ENCODE data around the gene TACC3. TPM values are rescaled to one million over a fixed set of nuclear protein-coding genes. Genes with fewer than 3 reads are reported as not detected.

TACC3 gene
- total RNA-seq, 1 experiment from 2014 or later, result 106 TPM

DNA sequence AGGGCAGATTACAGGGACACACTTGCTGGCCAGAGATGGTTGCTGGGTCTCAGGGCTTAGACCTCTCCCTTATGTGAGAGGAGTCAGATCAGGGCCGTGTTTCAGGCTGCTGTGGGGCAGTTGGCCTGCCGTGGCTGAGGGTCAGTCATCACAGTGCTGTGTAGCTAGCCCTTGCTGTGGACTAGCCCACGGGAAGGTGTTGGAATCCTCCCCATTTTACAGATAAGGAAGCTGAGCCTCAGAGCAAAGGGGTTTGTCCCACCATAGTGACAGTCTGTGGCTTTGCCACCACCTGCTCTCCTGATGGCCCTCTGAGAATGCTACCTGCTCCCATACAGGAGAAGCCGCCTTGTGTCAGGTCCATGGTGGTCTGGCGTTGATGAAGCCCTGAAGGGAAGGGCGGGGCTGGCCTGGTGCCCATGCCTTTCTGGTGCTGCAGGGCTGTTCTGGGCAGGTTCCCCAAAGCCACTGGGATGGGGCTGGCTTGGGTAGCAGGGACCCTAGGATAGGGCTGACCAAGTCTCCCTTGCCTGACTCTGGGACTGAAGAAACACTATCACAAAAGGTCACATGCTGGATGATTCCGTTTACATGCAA, 34.8 kb upstream of the TACC3 start:
- POLR2A ChIA-PET, result no interaction called here
- no TSS peak for BruUV-seq (replicated peaks)

GRCh38 chr4:1690698-1691097, 30.6 kb upstream of the TACC3 start:
- Histone ChIP-seq H3K27ac (ENCODE audit: low read length) (no peak overlapping the region), H3K9me3 (ENCODE audit: control insufficient read depth, insufficient read depth, low read depth, low read length) (no peaks in the 10 kb centered on the region), H3K4me1 (ENCODE audit: control insufficient read depth, insufficient read depth, low read length) (peaks cover 5% of the 10 kb centered on the region; the same call in 1 of the 2 replicates), H3K36me3 (ENCODE audit: control insufficient read depth, insufficient read depth, low read length) (peaks cover 13% of the 10 kb centered on the region), H3K4me3 (ENCODE audit: low read depth in 2 of 2, low read length in 2 of 2) (no peak overlapping the region), H3K27me3 (ENCODE audit: control insufficient read depth, insufficient read depth, low read length) (no peaks in the 10 kb centered on the region)
- in situ Hi-C loops (cut with HindIII; ENCODE audit: low pct_unique_long_range_greater_than_20kb, low sequenced_read_pairs), result no loop called here
- ChIA-PET POLR2A (no interaction called here), CTCF (no interaction called here)
- ATAC-seq, result no peak
- TF ChIP-seq TCF7L2 (IDR thresholded peaks at IDR 0.05; ENCODE audit: low read depth, low read length) (no peak), SIN3A (IDR thresholded peaks at IDR 0.05; ENCODE audit: borderline replicate concordance, insufficient read depth, low read depth, low read length) (no peak)
- TF ChIP-seq, protein P1, sequence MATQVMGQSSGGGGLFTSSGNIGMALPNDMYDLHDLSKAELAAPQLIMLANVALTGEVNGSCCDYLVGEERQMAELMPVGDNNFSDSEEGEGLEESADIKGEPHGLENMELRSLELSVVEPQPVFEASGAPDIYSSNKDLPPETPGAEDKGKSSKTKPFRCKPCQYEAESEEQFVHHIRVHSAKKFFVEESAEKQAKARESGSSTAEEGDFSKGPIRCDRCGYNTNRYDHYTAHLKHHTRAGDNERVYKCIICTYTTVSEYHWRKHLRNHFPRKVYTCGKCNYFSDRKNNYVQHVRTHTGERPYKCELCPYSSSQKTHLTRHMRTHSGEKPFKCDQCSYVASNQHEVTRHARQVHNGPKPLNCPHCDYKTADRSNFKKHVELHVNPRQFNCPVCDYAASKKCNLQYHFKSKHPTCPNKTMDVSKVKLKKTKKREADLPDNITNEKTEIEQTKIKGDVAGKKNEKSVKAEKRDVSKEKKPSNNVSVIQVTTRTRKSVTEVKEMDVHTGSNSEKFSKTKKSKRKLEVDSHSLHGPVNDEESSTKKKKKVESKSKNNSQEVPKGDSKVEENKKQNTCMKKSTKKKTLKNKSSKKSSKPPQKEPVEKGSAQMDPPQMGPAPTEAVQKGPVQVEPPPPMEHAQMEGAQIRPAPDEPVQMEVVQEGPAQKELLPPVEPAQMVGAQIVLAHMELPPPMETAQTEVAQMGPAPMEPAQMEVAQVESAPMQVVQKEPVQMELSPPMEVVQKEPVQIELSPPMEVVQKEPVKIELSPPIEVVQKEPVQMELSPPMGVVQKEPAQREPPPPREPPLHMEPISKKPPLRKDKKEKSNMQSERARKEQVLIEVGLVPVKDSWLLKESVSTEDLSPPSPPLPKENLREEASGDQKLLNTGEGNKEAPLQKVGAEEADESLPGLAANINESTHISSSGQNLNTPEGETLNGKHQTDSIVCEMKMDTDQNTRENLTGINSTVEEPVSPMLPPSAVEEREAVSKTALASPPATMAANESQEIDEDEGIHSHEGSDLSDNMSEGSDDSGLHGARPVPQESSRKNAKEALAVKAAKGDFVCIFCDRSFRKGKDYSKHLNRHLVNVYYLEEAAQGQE (IDR thresholded peaks at IDR 0.05; ENCODE audit: insufficient read depth in 1 of 2, low read depth in 2 of 2, low read length in 1 of 2), result no peak
- no TSS peak for BruUV-seq (replicated peaks)
- DNase-seq (ENCODE audit: low read depth, low spot score), result no peak
- intact Hi-C loops (cut with micrococcal nuclease; ENCODE audit: unreplicated experiment), result no loop called here

More for the DNA sequence above, 34.8 kb upstream of the TACC3 start:
- Histone ChIP-seq H3K27me3 (ENCODE audit: control insufficient read depth, insufficient read depth, low read length) (no peaks in the 10 kb centered on the region), H3K9me3 (ENCODE audit: control insufficient read depth, insufficient read depth, low read depth, low read length) (no peaks in the 10 kb centered on the region), H3K4me1 (ENCODE audit: control insufficient read depth, insufficient read depth, low read length) (peaks cover 15% of the 10 kb centered on the region), H3K27ac (ENCODE audit: low read length) (peak overlapping the region; percentile 29; the same call in 1 of the 2 replicates), H3K4me3 (ENCODE audit: low read depth in 2 of 2, low read length in 2 of 2) (no peak overlapping the region), H3K36me3 (ENCODE audit: control insufficient read depth, insufficient read depth, low read length) (no peaks in the 10 kb centered on the region; the same call in none of the 2 replicates)
- DNase-seq (ENCODE audit: low read depth, low spot score) (no peak), ATAC-seq (no peak)
- CTCF ChIA-PET, result no interaction called here
- TF ChIP-seq, protein P1 (IDR thresholded peaks at IDR 0.05; ENCODE audit: insufficient read depth in 1 of 2, low read depth in 2 of 2, low read length in 1 of 2), result no peak
- TF ChIP-seq POLR2AphosphoS5 (IDR thresholded peaks at IDR 0.05; ENCODE audit: low read depth, low read length) (no peak), SIN3A (IDR thresholded peaks at IDR 0.05; ENCODE audit: borderline replicate concordance, insufficient read depth, low read depth, low read length) (no peak), TCF7L2 (IDR thresholded peaks at IDR 0.05; ENCODE audit: low read depth, low read length) (no peak)
- TF ChIP-seq, protein P2, sequence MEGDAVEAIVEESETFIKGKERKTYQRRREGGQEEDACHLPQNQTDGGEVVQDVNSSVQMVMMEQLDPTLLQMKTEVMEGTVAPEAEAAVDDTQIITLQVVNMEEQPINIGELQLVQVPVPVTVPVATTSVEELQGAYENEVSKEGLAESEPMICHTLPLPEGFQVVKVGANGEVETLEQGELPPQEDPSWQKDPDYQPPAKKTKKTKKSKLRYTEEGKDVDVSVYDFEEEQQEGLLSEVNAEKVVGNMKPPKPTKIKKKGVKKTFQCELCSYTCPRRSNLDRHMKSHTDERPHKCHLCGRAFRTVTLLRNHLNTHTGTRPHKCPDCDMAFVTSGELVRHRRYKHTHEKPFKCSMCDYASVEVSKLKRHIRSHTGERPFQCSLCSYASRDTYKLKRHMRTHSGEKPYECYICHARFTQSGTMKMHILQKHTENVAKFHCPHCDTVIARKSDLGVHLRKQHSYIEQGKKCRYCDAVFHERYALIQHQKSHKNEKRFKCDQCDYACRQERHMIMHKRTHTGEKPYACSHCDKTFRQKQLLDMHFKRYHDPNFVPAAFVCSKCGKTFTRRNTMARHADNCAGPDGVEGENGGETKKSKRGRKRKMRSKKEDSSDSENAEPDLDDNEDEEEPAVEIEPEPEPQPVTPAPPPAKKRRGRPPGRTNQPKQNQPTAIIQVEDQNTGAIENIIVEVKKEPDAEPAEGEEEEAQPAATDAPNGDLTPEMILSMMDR (IDR thresholded peaks at IDR 0.05), result no peak
- in situ Hi-C loops (cut with HindIII; ENCODE audit: low pct_unique_long_range_greater_than_20kb, low sequenced_read_pairs), result no loop called here
- intact Hi-C loops (cut with micrococcal nuclease; ENCODE audit: unreplicated experiment), result no loop called here

Data from Panc1 (cell line).